Heart right ventricle (tissue), 16 donors: Measurements from ENCODE around the gene LRRIQ1. TPM values are rescaled to one million over a fixed set of nuclear protein-coding genes. Genes with fewer than 3 reads are reported as not detected.

Experiments used
- ATAC-seq, 8 donors: fragments of 200-7000 bp; cut with Tn5 transposase; one replicate each; pipeline ENCODE4 v1.9.1; 2020; ENCODE audit warnings: mild to moderate bottlenecking in 8 of 8, moderate library complexity in 8 of 8, moderate number of reproducible peaks in 1 of 8
- DNase-seq, 2 donors: peaks; one replicate each; pipeline ENCODE4 v3.0.0-alpha.2; 2020
- H3K27ac ChIP-seq, 10 donors: fragments of 200-600 bp; sonication (generic) in 2 of 10; one replicate each; pipeline versions ENCODE4 v1.5.0 to v1.8.0; 2020 to 2022; ENCODE audit warnings: mild to moderate bottlenecking in 3 of 10
- H3K27me3 ChIP-seq, 7 donors: fragments of 200-600 bp; one replicate each; pipeline ENCODE4 v1.8.0; 2021 to 2022; ENCODE audit warnings: mild to moderate bottlenecking in 2 of 7
- H3K36me3 ChIP-seq, 9 donors: fragments of 200-600 bp; sonication (generic) in 1 of 9; one replicate each; pipeline versions ENCODE4 v1.5.0 to v1.8.0; 2020 to 2022; ENCODE audit warnings: mild to moderate bottlenecking in 2 of 9
- H3K4me1 ChIP-seq, 9 donors: fragments of 200-600 bp; sonication (generic) in 1 of 9; one replicate each; pipeline versions ENCODE4 v1.5.0 to v1.8.0; 2020 to 2022; ENCODE audit warnings: mild to moderate bottlenecking in 4 of 9
- H3K4me3 ChIP-seq, 10 donors: fragments of 200-600 bp; sonication (generic) in 2 of 10; one replicate each; pipeline versions ENCODE4 v1.5.0 to v1.8.0; 2020 to 2022; ENCODE audit warnings: mild to moderate bottlenecking in 7 of 10, moderate library complexity in 2 of 10
- H3K9me3 ChIP-seq, 11 donors: fragments of 200-600 bp in 10 of 11; sonication (generic) in 2 of 11; one replicate each; pipeline versions ENCODE4 v1.5.0 to v1.8.0; 2013 to 2022; ENCODE audit warnings: mild to moderate bottlenecking in 2 of 11, control low read depth in 1 of 11, moderate library complexity in 1 of 11
- CTCF ChIP-seq, 9 donors: fragments of 200-600 bp; sonication (generic) in 2 of 9; IDR thresholded peaks; one replicate each; pipeline versions ENCODE4 v1.5.0 to v1.8.0; 2021 to 2022; ENCODE audit warnings: antibody characterized with exemption in 9 of 9, mild to moderate bottlenecking in 5 of 9, moderate library complexity in 1 of 9
- WGBS, 2 donors: extraction: QIAGEN DNeasy Blood & Tissue Kit; methylation state at CpG; one replicate each; pipeline ENCODE4 v1.1.7; 2013; ENCODE audit warnings: inconsistent platforms in 1 of 2; 5-methylcytosine and 5-hydroxymethylcytosine counted together
- intact Hi-C, 10 donors: fragments of 100-400 bp; cut with DNase I; formaldehyde crosslinking; loops; one replicate each; pipeline versions ENCODE4 v1.11.1 to v1.14.2; 2022
- polyA plus RNA-seq, 2 donors: library from polyadenylated mRNA; stranded (reverse); fragments of 200-250 nt; gene quantifications; one replicate each; pipeline ENCODE4 v1.2.3, GENCODE V29; 2013
- total RNA-seq, 10 donors: library from RNA; stranded (reverse); fragmentation: NEBNext Ultra II Directional in 3 of 10; extraction: Animal tissue kit (Norgen Biotek cat#: 25700) in 3 of 10; gene quantifications; one replicate each; pipeline versions ENCODE4 v1.2.1 to v1.2.4, GENCODE V29; 2021 to 2023
- donor health status: Arrhythmogenic right ventricular cardiomyopathy.
- donor health status: ischemic (EF 13 %, LVEDD 7.1; RV severe dilation, severe dysfunction).
- donor health status: healthy with polysubstance abuse.
- donor health status: DM: no; HTN: yes; CAD: no.
- donor health status: DM: no; HTN: no; CAD: no.
- donor health status: ischemic (EF 25% LVEDD 6.9; RV normal size, moderate dysfunction).
- donor health status: ischemic (EF 25% LVEDD 5.7; RV mildly dilated, moderate dysfunction).
- donor health status: healthy.
- donor health status: DM: yes; HTN: yes; CAD: no.
- donor health status: Ischemic cardiomyopathy.
- donor health status: ischemic (EF 35%, LVEDD 5.7; RV mildly dilated, moderate dysfunction).
- donor health status: nonischemic (EF 11% LVEDD 7.7; RV severe dilation, severe dysfunction).
- donor health status: DM: yes; HTN: yes; CAD: no.
- donor health status: PGD.
- donor health status: ischemic (EF 29% LVEDD 5.4; RV normal size, mild dysfunction).
- donor health status: nonischemic (EF 23%, LVEDD 6.1; RV moderate dilation, normal function).

The LRRIQ1 gene
- total and polyA plus RNA-seq, 12 donors, result 0.04 to 0.79 (median 0.15) TPM; not detected in 1

- intact Hi-C loops, result loop anchor here in 7 of 10 donors (1.0 to 5.0 kb wide), 5 partner anchors 152 to 157 kb away; no protein-coding TSS in a partner anchor
These were observed 6.7 kb upstream of the LRRIQ1 start for GRCh38 chr12:85029456-85029855.

GRCh38 chr12:85036733-85037132, 582 bp downstream of the LRRIQ1 start:
- H3K36me3 ChIP-seq, result no peaks in the 10 kb centered on the region
- ATAC-seq, result no peak
- WGBS, 2 donors, result 10 to 16% methylated on average over 3 of the region's 3 CpGs
- peaks cover 0 to 25% (median 4%) of the 10 kb centered on the region in 7 donors for H3K27me3 ChIP-seq
- H3K4me3 ChIP-seq, result peak overlapping the region; percentile 33 to 61 (median 54)
- DNase-seq, result no peak
- intact Hi-C loops, result loop anchor here in 1 of 10 donors (10.0 kb wide), 1 partner anchor 162 kb away; no protein-coding TSS in a partner anchor
- peaks cover 0 to 8% (median 0%) of the 10 kb centered on the region in 9 donors for H3K4me1 ChIP-seq
- no peaks in the 10 kb centered on the region for H3K9me3 ChIP-seq
- TF ChIP-seq CTCF (IDR thresholded peaks at IDR 0.05), result no peak
- H3K27ac ChIP-seq, result no peak overlapping the region

More at GRCh38 chr12:85029456-85029855, 6.7 kb upstream of the LRRIQ1 start:
- ATAC-seq (no peak), DNase-seq (no peak)
- peaks cover 0 to 5% (median 0%) of the 10 kb centered on the region in 7 donors for H3K27me3 ChIP-seq
- H3K4me3 ChIP-seq, result no peak overlapping the region
- TF ChIP-seq CTCF (IDR thresholded peaks at IDR 0.05), result peak; percentile 11 to 70 (median 53)
- no peak overlapping the region for H3K27ac ChIP-seq
- H3K9me3 ChIP-seq, result no peaks in the 10 kb centered on the region
- peaks cover 0 to 3% (median 0%) of the 10 kb centered on the region in 9 donors for H3K36me3 ChIP-seq
- no peaks in the 10 kb centered on the region for H3K4me1 ChIP-seq

GRCh38 chr12:85041395-85041794, 5.2 kb downstream of the LRRIQ1 start:
- no peak overlapping the region for H3K27ac ChIP-seq
- H3K27me3 ChIP-seq, result peaks cover 0 to 15% (median 4%) of the 10 kb centered on the region in 7 donors
- H3K4me1 ChIP-seq, result peaks cover 0 to 5% (median 0%) of the 10 kb centered on the region in 9 donors
- no peaks in the 10 kb centered on the region for H3K9me3 ChIP-seq
- TF ChIP-seq CTCF (IDR thresholded peaks at IDR 0.05), result no peak
- no peaks in the 10 kb centered on the region for H3K36me3 ChIP-seq
- no peak for ATAC-seq
- 26 to 30% methylated on average over 1 of the region's 1 CpG for WGBS, 2 donors
- no peak overlapping the region for H3K4me3 ChIP-seq
- DNase-seq, result no peak
- intact Hi-C loops, result no loop called here

- no peak for DNase-seq
- H3K4me3 ChIP-seq, result no peak overlapping the region
- intact Hi-C loops, result no loop called here
- H3K36me3 ChIP-seq, result no peaks in the 10 kb centered on the region
- no peak for ATAC-seq
- H3K9me3 ChIP-seq, result no peaks in the 10 kb centered on the region
- H3K27me3 ChIP-seq, result peaks cover 0 to 3% (median 0%) of the 10 kb centered on the region in 7 donors
- H3K4me1 ChIP-seq, result no peaks in the 10 kb centered on the region
- H3K27ac ChIP-seq, result no peak overlapping the region
- no peak for TF ChIP-seq CTCF (IDR thresholded peaks at IDR 0.05)
These were observed 7.7 kb downstream of the LRRIQ1 start for GRCh38 chr12:85043829-85044228.
